GM18867 (cell line): Measurements from ENCODE around the gene PPL.
"Not testable (repeated sequence)": the region's sequence is repeated elsewhere in the genome, so short reads cannot be mapped to it uniquely, and the experiment has no call there.

Experiments
- ATAC-seq: cut with Tn5 transposase; IDR thresholded peaks from one replicate; pipeline ENCODE4 v1.9.1; 2021; ENCODE audit warnings: mild to moderate bottlenecking, moderate library complexity; ENCODE audit not compliant: unreplicated experiment

The PPL gene

GRCh38 chr16:4936991-4937781 is at the start of gene PPL:
TSS of gene PPL (minus strand) at chr16:4937148. CDS start at chr16:4937045, 103 bp downstream.
- no peak for ATAC-seq

- no peak for ATAC-seq
Measured at GRCh38 chr16:4984174-4984990, 47.4 kb upstream of the PPL start.

GRCh38 chr16:4982056-4982867 is 45.3 kb upstream of the PPL start:
- no peak for ATAC-seq

- no peak for ATAC-seq
Measured at GRCh38 chr16:4981473-4981872, 44.5 kb upstream of the PPL start.

GRCh38 chr16:4980691-4981090 is 43.7 kb upstream of the PPL start:
- no peak for ATAC-seq

GRCh38 chr16:4979736-4980660 is 43.0 kb upstream of the PPL start:
- no peak for ATAC-seq

- ATAC-seq, result no peak
Measured at GRCh38 chr16:4979164-4979563, 42.2 kb upstream of the PPL start.

- no peak for ATAC-seq
Measured at GRCh38 chr16:4976611-4977145, 39.7 kb upstream of the PPL start.

GRCh38 chr16:4976079-4976478 is 39.1 kb upstream of the PPL start:
- ATAC-seq, result peak; percentile 90

- ATAC-seq, result no peak
Measured at GRCh38 chr16:4972938-4973587, 36.1 kb upstream of the PPL start.

GRCh38 chr16:4970010-4970409 is 33.1 kb upstream of the PPL start:
- ATAC-seq, result no peak

- ATAC-seq, result no peak
Measured at GRCh38 chr16:4968879-4969483, 32.0 kb upstream of the PPL start.

- ATAC-seq, result not testable (repeated sequence)
Measured at GRCh38 chr16:4968278-4968677, 31.3 kb upstream of the PPL start.

- no peak for ATAC-seq
Measured at GRCh38 chr16:4966736-4967453, 29.9 kb upstream of the PPL start.

- ATAC-seq, result not testable (repeated sequence)
Measured at GRCh38 chr16:4963527-4963926, 26.6 kb upstream of the PPL start.

- ATAC-seq, result no peak
Measured at GRCh38 chr16:4962716-4963115, 25.8 kb upstream of the PPL start.

GRCh38 chr16:4960579-4960978 is 23.6 kb upstream of the PPL start:
- ATAC-seq, result no peak
